Measurements from ENCODE around the gene MGAT4C. TPM values are rescaled to one million over a fixed set of nuclear protein-coding genes. Genes with fewer than 3 reads are reported as not detected.

The MGAT4C gene
- total RNA-seq, 4 donors from 2014 or later = under 0.01 to 4.5 (median 0.11) TPM

DNA sequence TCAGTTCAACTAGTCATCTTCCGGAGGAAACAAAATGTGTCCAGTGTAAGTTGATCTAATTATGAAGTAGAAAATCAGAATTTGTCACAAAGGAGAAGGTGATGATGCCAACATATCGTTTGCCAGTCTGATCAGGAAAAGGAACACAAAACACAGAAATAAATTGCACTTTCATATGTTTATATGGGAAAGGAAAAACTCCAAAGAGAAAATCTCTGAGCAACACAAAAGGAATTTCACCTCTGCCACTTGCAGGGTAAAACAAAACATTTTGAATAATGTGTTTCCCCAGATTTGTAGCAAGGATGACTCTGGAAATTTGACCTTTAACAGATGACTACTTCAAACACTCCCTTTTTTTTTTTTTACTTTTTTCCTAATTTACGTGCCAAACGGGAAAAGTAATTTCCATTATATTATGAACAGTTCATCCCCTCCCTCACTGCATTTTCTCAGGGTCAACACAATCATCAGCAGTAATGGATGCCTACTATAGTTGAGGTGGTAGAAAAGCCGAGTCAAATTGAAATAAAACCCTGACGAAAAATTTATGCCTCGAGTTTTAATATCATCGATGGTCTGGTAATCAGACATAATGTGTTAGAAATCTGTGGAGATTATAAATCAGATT lies 25.6 kb downstream of the MGAT4C start:
- ATAC-seq (ENCODE audit: low FRiP score) = peak; percentile 76
- no peak for DNase-seq (ENCODE audit: low spot score)
- TF ChIP-seq, protein P1, sequence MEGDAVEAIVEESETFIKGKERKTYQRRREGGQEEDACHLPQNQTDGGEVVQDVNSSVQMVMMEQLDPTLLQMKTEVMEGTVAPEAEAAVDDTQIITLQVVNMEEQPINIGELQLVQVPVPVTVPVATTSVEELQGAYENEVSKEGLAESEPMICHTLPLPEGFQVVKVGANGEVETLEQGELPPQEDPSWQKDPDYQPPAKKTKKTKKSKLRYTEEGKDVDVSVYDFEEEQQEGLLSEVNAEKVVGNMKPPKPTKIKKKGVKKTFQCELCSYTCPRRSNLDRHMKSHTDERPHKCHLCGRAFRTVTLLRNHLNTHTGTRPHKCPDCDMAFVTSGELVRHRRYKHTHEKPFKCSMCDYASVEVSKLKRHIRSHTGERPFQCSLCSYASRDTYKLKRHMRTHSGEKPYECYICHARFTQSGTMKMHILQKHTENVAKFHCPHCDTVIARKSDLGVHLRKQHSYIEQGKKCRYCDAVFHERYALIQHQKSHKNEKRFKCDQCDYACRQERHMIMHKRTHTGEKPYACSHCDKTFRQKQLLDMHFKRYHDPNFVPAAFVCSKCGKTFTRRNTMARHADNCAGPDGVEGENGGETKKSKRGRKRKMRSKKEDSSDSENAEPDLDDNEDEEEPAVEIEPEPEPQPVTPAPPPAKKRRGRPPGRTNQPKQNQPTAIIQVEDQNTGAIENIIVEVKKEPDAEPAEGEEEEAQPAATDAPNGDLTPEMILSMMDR (IDR thresholded peaks at IDR 0.05) = no peak

DNA sequence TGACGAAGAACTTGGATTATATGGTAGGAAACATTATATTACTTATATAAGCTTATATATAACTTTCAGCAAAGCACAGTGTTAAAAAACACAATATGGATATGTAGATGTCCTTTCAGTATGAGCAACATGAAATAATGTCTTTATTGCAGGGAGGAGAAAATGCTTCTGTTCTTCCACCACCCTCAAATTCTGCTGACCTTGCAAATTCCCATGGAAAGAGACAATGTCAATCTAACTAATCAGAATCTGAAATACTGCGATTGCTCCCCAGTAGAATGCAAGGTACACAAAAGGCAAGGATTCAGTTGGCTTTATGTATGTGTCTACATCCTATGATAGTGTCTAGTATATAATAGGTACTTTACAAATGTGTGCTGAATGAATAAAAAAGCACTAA lies 26.4 kb downstream of the MGAT4C start:
- TF ChIP-seq, protein P1 (IDR thresholded peaks at IDR 0.05) = no peak
- ATAC-seq (ENCODE audit: low FRiP score) (no peak), DNase-seq (ENCODE audit: low spot score) (no peak)

DNA sequence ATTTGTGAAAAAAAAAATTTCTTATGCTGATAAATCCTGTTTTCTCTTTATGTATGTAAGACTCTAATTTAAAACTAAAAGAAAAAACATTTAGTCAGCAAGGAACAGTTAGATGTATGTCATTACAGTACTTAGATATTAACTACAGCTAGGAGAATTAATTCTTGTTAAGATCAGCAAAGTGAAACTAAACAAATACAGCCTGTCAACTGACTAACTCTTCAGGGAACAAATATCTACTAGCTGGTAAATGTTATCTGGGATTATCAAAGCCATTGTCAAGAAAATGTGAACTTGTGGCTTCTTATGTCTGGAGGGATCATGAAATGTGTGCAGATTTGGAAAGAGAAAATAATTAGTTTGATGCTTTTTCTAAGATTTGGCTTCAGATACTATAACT lies 27.5 kb downstream of the MGAT4C start:
- ATAC-seq (ENCODE audit: low FRiP score) = no peak
- TF ChIP-seq, protein P1 (IDR thresholded peaks at IDR 0.05) = no peak
- no peak for DNase-seq (ENCODE audit: low spot score)

DNA sequence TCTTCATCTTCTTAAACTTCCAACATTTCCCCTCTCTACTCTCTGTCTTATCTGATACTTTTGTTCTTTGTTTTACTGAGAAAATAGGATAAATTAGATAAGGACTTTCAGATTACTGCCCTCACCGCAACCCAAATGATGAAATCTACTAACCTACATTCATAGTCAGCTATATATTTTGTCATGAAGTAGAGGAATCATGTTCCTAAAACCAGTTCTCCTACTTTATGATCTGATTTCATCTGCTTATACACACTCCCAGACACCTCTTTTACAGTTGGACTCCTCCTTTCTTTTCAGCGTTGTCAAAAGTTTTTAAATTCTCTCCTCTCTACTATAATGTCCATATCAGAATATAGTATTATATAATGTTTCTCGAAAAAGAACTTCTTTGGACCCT lies 29.7 kb downstream of the MGAT4C start:
- TF ChIP-seq, protein P1 (IDR thresholded peaks at IDR 0.05) = no peak
- DNase-seq (ENCODE audit: low spot score) (no peak), ATAC-seq (ENCODE audit: low FRiP score) (no peak)

DNA sequence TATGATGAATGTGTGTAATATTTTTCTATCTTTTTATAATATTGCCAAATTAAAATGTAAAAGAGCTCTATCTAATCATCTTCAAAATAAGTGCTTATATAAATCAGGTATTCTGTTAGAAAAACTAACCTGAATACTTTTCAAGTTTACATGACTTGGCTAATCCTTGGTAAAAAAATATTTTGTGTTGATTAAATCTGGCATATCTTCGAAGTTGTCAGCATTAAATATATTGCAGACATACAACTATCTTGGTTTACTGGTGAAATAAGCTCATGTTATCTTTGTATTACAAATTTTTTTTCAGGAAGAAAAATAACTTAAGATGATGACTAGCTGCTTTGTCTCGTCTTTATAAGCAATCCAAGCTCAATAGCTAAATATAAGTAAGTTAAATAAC lies 39.6 kb downstream of the MGAT4C start:
- no peak for DNase-seq (ENCODE audit: low spot score)
- TF ChIP-seq, protein P1 (IDR thresholded peaks at IDR 0.05) = no peak
- no peak for ATAC-seq (ENCODE audit: low FRiP score)

DNA sequence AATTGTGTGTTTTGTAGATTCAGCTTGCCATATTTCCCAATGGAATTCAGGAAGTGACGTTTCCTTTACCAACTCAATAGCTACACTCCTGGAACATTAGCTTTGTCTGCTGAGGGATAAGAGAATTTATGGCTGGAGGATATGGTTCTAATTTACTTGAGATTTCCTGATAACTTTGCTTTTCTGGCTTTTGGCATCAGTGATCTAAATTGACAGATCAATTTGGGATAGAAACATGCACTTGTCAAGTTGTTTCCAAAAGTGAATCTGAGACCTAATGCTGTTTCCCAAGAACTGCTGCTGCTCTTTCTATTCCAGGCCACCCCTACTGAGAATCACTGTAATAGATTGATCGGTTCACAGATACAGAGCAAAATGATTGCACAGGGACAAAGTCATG lies 43.2 kb downstream of the MGAT4C start:
- no peak for ATAC-seq (ENCODE audit: low FRiP score)
- no peak for DNase-seq (ENCODE audit: low spot score)
- TF ChIP-seq, protein P1 (IDR thresholded peaks at IDR 0.05) = no peak

DNA sequence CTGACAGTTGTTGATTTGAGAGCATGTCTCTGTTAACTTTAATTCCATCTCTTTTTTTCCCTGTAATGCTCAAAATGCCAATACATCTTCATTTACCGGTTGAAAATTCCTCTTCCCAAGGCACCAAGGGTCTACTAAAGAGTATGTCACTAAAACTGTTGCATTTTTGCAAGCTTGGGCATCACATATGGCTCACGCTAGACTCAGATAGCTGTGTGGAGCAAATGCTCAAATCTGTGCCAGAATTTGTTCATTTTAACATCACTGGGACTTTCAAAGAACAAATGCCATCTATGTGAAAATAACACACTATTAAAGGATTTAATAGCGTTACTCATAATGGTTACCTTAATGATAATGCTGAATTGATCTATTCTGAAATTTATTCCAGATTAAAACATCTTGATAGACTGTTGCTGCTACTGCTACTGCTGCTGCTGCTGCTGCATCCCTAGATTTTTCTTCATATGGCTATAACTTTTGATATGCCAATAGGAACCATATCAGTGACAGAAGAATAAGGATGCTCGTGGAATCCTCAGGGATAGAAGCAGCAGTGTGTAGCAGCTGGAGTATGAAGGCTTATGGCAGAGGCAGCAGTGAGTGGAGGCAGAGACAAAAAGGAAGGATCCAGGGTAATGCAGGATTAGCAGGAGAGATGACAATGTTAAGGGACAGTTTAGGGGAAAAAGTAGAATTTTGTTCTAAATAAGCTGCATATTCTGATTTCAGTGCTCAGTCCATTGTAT lies 57.3 kb downstream of the MGAT4C start:
- DNase-seq (ENCODE audit: low spot score) (no peak), ATAC-seq (ENCODE audit: low FRiP score) (no peak)
- TF ChIP-seq, protein P1 (IDR thresholded peaks at IDR 0.05) = no peak

Data from omental fat pad (tissue), 4 donors.